Pancreas (tissue), 10 donors: ENCODE data around the gene STMN1. TPM values are rescaled to one million over a fixed set of nuclear protein-coding genes. Genes with fewer than 3 reads are reported as not detected.

Experiments used
- ATAC-seq, 4 donors: fragments of 200-7000 bp; cut with Tn5 transposase; one replicate each; pipeline versions ENCODE4 v1.8.0 to v1.9.1; 2020; ENCODE audit warnings: mild to moderate bottlenecking in 4 of 4, moderate library complexity in 4 of 4
- DNase-seq, 6 donors: peaks; one replicate each; pipeline ENCODE4 v3.0.0-alpha.2; 2020
- FAIRE-seq: peaks from 2 replicates; lab custom pipeline; 2012; peaks lifted over from hg19 to GRCh38; lab: Jason Lieb, UNC
- H3K27ac ChIP-seq, 4 donors: fragments of 200-600 bp; sonication (generic); 1 replicate in 3 of 4; 2 replicates in 1 of 4; pipeline versions ENCODE4 v1.5.0 to v1.8.0; 2020
- H3K27me3 ChIP-seq, 4 donors: fragments of 200-600 bp; one replicate each; pipeline ENCODE4 v1.8.0; 2021
- H3K36me3 ChIP-seq, 3 donors: fragments of 200-600 bp; sonication (generic) in 1 of 3; one replicate each; pipeline versions ENCODE4 v1.5.0 to v1.8.0; 2020 to 2021
- H3K4me1 ChIP-seq, 3 donors: fragments of 200-600 bp; one replicate each; pipeline ENCODE4 v1.8.0; 2021
- H3K4me3 ChIP-seq, 4 donors: fragments of 200-600 bp; sonication (generic) in 2 of 4; one replicate each; pipeline versions ENCODE4 v1.5.0 to v1.8.0; 2020 to 2021
- H3K9me3 ChIP-seq, 4 donors: fragments of 200-600 bp; one replicate each; pipeline ENCODE4 v1.8.0; 2021
- WGBS, 2 donors: extraction: QIAGEN DNeasy Blood & Tissue Kit; methylation state at CpG; one replicate each; pipeline ENCODE4 v1.1.7; 2013; 5-methylcytosine and 5-hydroxymethylcytosine counted together
- intact Hi-C, 3 donors: fragments of 100-400 bp; cut with DNase I; formaldehyde crosslinking; loops; one replicate each; pipeline versions ENCODE4 v1.11.1 to v1.14.2; 2022
- microRNA-seq, 2 donors: library from miRNA; unstranded; fragments of <30 nt; microRNA quantifications; one replicate each; pipeline versions ENCODE4 to v1.1.0, GENCODE V29; 2019 to 2020
- polyA plus RNA-seq, 2 donors: library from polyadenylated mRNA; stranded (reverse); fragments of 200-250 nt; gene quantifications; one replicate each; pipeline ENCODE4 v1.2.3, GENCODE V29; 2013
- total RNA-seq, 6 donors: library from RNA; stranded (reverse); fragmentation: NEBNext Ultra II Directional in 4 of 6; extraction: Animal tissue kit (Norgen Biotek cat#: 25700) in 4 of 6; gene quantifications; one replicate each; pipeline versions ENCODE4 v1.2.1 to v1.2.4, GENCODE V29; 2021 to 2023
- TF ChIP-seq, protein P1 (sequence below), 4 donors: fragments of 200-600 bp; sonication (generic) in 3 of 4; IDR thresholded peaks; one replicate each; pipeline versions ENCODE4 v1.5.0 to v1.8.0; 2021; ENCODE audit warnings: antibody characterized with exemption in 4 of 4
- donor health status: healthy with polysubstance abuse.
- donor health status: DM: no; HTN: no; CAD: no; lungs with moderate emphysema.
- donor health status: DM: no; HTN: no; CAD: no.
- donor health status: control.
- donor health status: control.
- donor health status: Bipolar disorder and iron deficiency.
- donor health status: DM: yes; HTN: yes; CAD: no.
- donor health status: DM: no; HTN: no; CAD: no.
- donor health status: DM: no; HTN: no; CAD: no.
- donor health status: DM: yes; HTN: yes; CAD: no.

STMN1 gene
- total and polyA plus RNA-seq, 8 donors = 3.3 to 58.0 (median 14.0) TPM

- Histone ChIP-seq H3K9me3 (no peaks in the 10 kb centered on the region), H3K4me1 (peaks cover 0 to 5% (median 4%) of the 10 kb centered on the region in 3 donors), H3K27me3 (no peaks in the 10 kb centered on the region), H3K4me3 (no peak overlapping the region), H3K27ac (no peak overlapping the region), H3K36me3 (no peaks in the 10 kb centered on the region)
- intact Hi-C loops = no loop called here
- TF ChIP-seq, protein P1, sequence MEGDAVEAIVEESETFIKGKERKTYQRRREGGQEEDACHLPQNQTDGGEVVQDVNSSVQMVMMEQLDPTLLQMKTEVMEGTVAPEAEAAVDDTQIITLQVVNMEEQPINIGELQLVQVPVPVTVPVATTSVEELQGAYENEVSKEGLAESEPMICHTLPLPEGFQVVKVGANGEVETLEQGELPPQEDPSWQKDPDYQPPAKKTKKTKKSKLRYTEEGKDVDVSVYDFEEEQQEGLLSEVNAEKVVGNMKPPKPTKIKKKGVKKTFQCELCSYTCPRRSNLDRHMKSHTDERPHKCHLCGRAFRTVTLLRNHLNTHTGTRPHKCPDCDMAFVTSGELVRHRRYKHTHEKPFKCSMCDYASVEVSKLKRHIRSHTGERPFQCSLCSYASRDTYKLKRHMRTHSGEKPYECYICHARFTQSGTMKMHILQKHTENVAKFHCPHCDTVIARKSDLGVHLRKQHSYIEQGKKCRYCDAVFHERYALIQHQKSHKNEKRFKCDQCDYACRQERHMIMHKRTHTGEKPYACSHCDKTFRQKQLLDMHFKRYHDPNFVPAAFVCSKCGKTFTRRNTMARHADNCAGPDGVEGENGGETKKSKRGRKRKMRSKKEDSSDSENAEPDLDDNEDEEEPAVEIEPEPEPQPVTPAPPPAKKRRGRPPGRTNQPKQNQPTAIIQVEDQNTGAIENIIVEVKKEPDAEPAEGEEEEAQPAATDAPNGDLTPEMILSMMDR (IDR thresholded peaks at IDR 0.05) = no peak
- no peak for FAIRE-seq
- no peak for DNase-seq
- WGBS, 2 donors = 84 to 92% methylated on average over 2 of the region's 2 CpGs
- ATAC-seq = no peak
Measured at GRCh38 chr1:25854554-25854953, 51.7 kb downstream of the STMN1 start.

Small RNA genes lying within 50 kb of the gene (microRNA-seq; reads per million reads assigned to microRNA genes)
- gene MIR3917 = 0 to 0.88 reads per million in 2 donors

Other genes with a start within 250 kb of the STMN1 start
- gene SELENON, start 106.2 kb downstream of the STMN1 start, total RNA-seq = 10 to 100 TPM; 27.8 to 48.3 (median 39.5) TPM
- 10 to 100 TPM; 29.8 to 39.3 TPM for gene SELENON, start 106.2 kb downstream of the STMN1 start, polyA plus RNA-seq
- gene MTFR1L, start 86.5 kb downstream of the STMN1 start, total RNA-seq = 10 to 100 TPM; 24.0 to 36.0 (median 26.3) TPM
- gene MTFR1L, start 86.5 kb downstream of the STMN1 start, polyA plus RNA-seq = 10 to 100 TPM; 38.9 to 59.6 TPM
- gene AUNIP, start 47.0 kb downstream of the STMN1 start, total RNA-seq = under 1 TPM in 4 of 6 donors, not detected in 2; 0.19 to 0.37 (median 0.29) TPM
- gene AUNIP, start 47.0 kb downstream of the STMN1 start, polyA plus RNA-seq = not detected
- gene PAQR7, start 30.7 kb downstream of the STMN1 start, total RNA-seq = 10 to 100 TPM in 1 of 6 donors, 1 to 10 TPM in 5; 3.2 to 13.0 (median 4.4) TPM
- 1 to 10 TPM; 4.4 to 5.7 TPM for gene PAQR7, start 30.7 kb downstream of the STMN1 start, polyA plus RNA-seq
- gene PAFAH2, start 91.6 kb upstream of the STMN1 start, total RNA-seq = 10 to 100 TPM; 11.0 to 19.0 (median 13.7) TPM
- gene PAFAH2, start 91.6 kb upstream of the STMN1 start, polyA plus RNA-seq = 10 to 100 TPM; 16.2 to 20.9 TPM
- gene EXTL1, start 115.4 kb upstream of the STMN1 start, total RNA-seq = under 1 TPM; 0.04 to 0.25 (median 0.13) TPM
- gene EXTL1, start 115.4 kb upstream of the STMN1 start, polyA plus RNA-seq = under 1 TPM; 0.21 to 0.34 TPM
- gene SLC30A2, start 139.7 kb upstream of the STMN1 start, total RNA-seq = 100 to 1,000 TPM in 1 of 6 donors, 10 to 100 TPM in 5; 27.0 to 142 (median 56.4) TPM
- 10 to 100 TPM; 24.1 to 42.4 TPM for gene SLC30A2, start 139.7 kb upstream of the STMN1 start, polyA plus RNA-seq
- gene TRIM63, start 161.2 kb upstream of the STMN1 start, total RNA-seq = under 1 TPM in 4 of 6 donors, not detected in 2; 0.09 to 0.35 (median 0.33) TPM
- gene TRIM63, start 161.2 kb upstream of the STMN1 start, polyA plus RNA-seq = under 1 TPM; 0.15 to 0.52 TPM
- gene PDIK1L, start 205.4 kb upstream of the STMN1 start, total RNA-seq = 10 to 100 TPM in 1 of 6 donors, 1 to 10 TPM in 5; 5.9 to 12.1 (median 6.6) TPM
- 1 to 10 TPM; 1.7 to 3.6 TPM for gene PDIK1L, start 205.4 kb upstream of the STMN1 start, polyA plus RNA-seq